Astrocyte of the spinal cord (primary cell): ENCODE measurements around the gene STEAP2.
"Not testable (repeated sequence)": the region's sequence is repeated elsewhere in the genome, so short reads cannot be mapped to it uniquely, and the experiment has no call there.

Source experiments
- DNase-seq: peaks from one replicate; pipeline ENCODE4 v3.0.0; 2011; ENCODE audit warnings: low read depth, low spot score
- H3K4me3 ChIP-seq: 2 replicates; pipeline ENCODE4 v1.5.1; 2011; ENCODE audit warnings: low read depth, mild to moderate bottlenecking, low read length, moderate library complexity
- CTCF ChIP-seq: IDR thresholded peaks from 2 replicates; pipeline ENCODE4 v1.5.1; 2012; ENCODE audit warnings: low read depth, mild to moderate bottlenecking, low read length, inconsistent platforms
- in situ Hi-C: cut with HindIII; loops from 2 replicates; pipeline ENCODE4 v1.10.0; 2017; ENCODE audit warnings: low sequenced_read_pairs

Gene STEAP2

GRCh38 chr7:90251304-90251635 is 39.7 kb downstream of the STEAP2 start:
- in situ Hi-C loops = no loop called here

GRCh38 chr7:90256011-90256410 is 44.5 kb downstream of the STEAP2 start:
- H3K4me3 ChIP-seq, in situ Hi-C loops, DNase-seq: not testable (repeated sequence)

More at GRCh38 chr7:90251304-90251635, 39.7 kb downstream of the STEAP2 start:
- no peak for TF ChIP-seq CTCF
- no peak for DNase-seq
- no peak overlapping the region for H3K4me3 ChIP-seq

- H3K4me3 ChIP-seq = no peak overlapping the region
- in situ Hi-C loops = no loop called here
- DNase-seq = no peak
- no peak for TF ChIP-seq CTCF
These were observed 45.2 kb downstream of the STEAP2 start for GRCh38 chr7:90256778-90257177.

GRCh38 chr7:90261441-90261840 is 49.9 kb downstream of the STEAP2 start:
- in situ Hi-C loops = no loop called here
- TF ChIP-seq CTCF = no peak
- DNase-seq = no peak
- no peak overlapping the region for H3K4me3 ChIP-seq

- H3K4me3 ChIP-seq = no peak overlapping the region
- peak; percentile 60 for DNase-seq
- TF ChIP-seq CTCF = peak; percentile 40
- in situ Hi-C loops = no loop called here
These were observed 50.9 kb downstream of the STEAP2 start for GRCh38 chr7:90262438-90262837.

- in situ Hi-C loops = no loop called here
- no peak for DNase-seq
- no peak overlapping the region for H3K4me3 ChIP-seq
- TF ChIP-seq CTCF = no peak
These were observed 55.3 kb downstream of the STEAP2 start for GRCh38 chr7:90266808-90267207.

- in situ Hi-C loops = no loop called here
- TF ChIP-seq CTCF = no peak
- DNase-seq = no peak
- H3K4me3 ChIP-seq = no peak overlapping the region
These were observed 55.8 kb downstream of the STEAP2 start for GRCh38 chr7:90267263-90267858.
